T-helper 1 cell treated with Interleukin-12 subunit alpha and Interleukin-12 subunit beta and Interleukin-4 antibody, amounts not matched to agents 30 ng/mL and 1 ng/mL, for 36 hours (primary cell): ENCODE results near the gene ANG. TPM values are rescaled to one million over a fixed set of nuclear protein-coding genes. Genes with fewer than 3 reads are reported as not detected.
"Not testable (repeated sequence)": the region's sequence is repeated elsewhere in the genome, so short reads cannot be mapped to it uniquely, and the experiment has no call there.

ENCODE experiments used
- intact Hi-C: fragments of 100-400 bp; cut with micrococcal nuclease; formaldehyde crosslinking; loops from one replicate; pipeline ENCODE4 v1.15.1; 2024
- total RNA-seq: library from RNA; stranded (reverse); gene quantifications from 2 replicates; pipeline ENCODE4 v1.2.3, GENCODE V29; 2022

ANG gene
- 1.1 and 1.6 TPM in 2 replicates for total RNA-seq

GRCh38 chr14:20688167-20688839 is at the start of gene ANG:
Gene ANG, plus strand, starts transcription at chr14:20688764. Its CDS starts 4,801 bp downstream, at chr14:20693565.
- intact Hi-C loops = loop anchor here (10.0 kb wide), 1 partner anchor 786 kb away; the partner anchor contains the start of genes RAB2B and TOX4

GRCh38 chr14:20641591-20641990 is 47.0 kb upstream of the ANG start, which contains the start of gene OR6S1:
Gene OR6S1, minus strand, starts transcription at chr14:20641691. Its CDS starts 0 bp downstream, at chr14:20641691.
- intact Hi-C loops = no loop called here

- intact Hi-C loops = loop anchor here (1.0 kb wide), 1 partner anchor 17 kb away; no protein-coding TSS in a partner anchor
Measured at GRCh38 chr14:20642182-20642581, 46.4 kb upstream of the ANG start.

- intact Hi-C loops = loop anchor here (1.0 kb wide), 1 partner anchor 17 kb away; no protein-coding TSS in a partner anchor
Measured at GRCh38 chr14:20642755-20643154, 45.8 kb upstream of the ANG start.

- intact Hi-C loops = no loop called here
Measured at GRCh38 chr14:20644520-20644919, 44.0 kb upstream of the ANG start.

GRCh38 chr14:20645481-20645880 is 43.1 kb upstream of the ANG start:
- intact Hi-C loops = no loop called here

GRCh38 chr14:20652996-20653975 is 35.3 kb upstream of the ANG start:
- intact Hi-C loops = loop anchor here (1.0 to 2.0 kb wide), 2 partner anchors 28 kb away; no protein-coding TSS in a partner anchor

- intact Hi-C loops = no loop called here
Measured at GRCh38 chr14:20655851-20656250, 32.7 kb upstream of the ANG start.

GRCh38 chr14:20656274-20656673 is 32.3 kb upstream of the ANG start:
- intact Hi-C loops = no loop called here

GRCh38 chr14:20657216-20658211 is 31.1 kb upstream of the ANG start:
- intact Hi-C loops = no loop called here

- intact Hi-C loops = no loop called here
Measured at GRCh38 chr14:20658246-20658645, 30.3 kb upstream of the ANG start.

- intact Hi-C loops = loop anchor here (1.0 kb wide), 1 partner anchor 17 kb away; no protein-coding TSS in a partner anchor
Measured at GRCh38 chr14:20659336-20659735, 29.2 kb upstream of the ANG start.

GRCh38 chr14:20659813-20660395 is 28.7 kb upstream of the ANG start:
- intact Hi-C loops = loop anchor here (1.0 kb wide), 1 partner anchor 18 kb away; no protein-coding TSS in a partner anchor

GRCh38 chr14:20661197-20661596 is 27.4 kb upstream of the ANG start:
- intact Hi-C loops = no loop called here

GRCh38 chr14:20662968-20663732 is 25.4 kb upstream of the ANG start:
- intact Hi-C loops = loop anchor here (1.0 kb wide), 5 partner anchors 18 to 336 kb away; no protein-coding TSS in a partner anchor

- intact Hi-C loops = not testable (repeated sequence)
Measured at GRCh38 chr14:20666400-20666961, 22.1 kb upstream of the ANG start.

- intact Hi-C loops = loop anchor here (1.0 kb wide), 1 partner anchor 13 kb away; no protein-coding TSS in a partner anchor
Measured at GRCh38 chr14:20667957-20668356, 20.6 kb upstream of the ANG start.

- intact Hi-C loops = loop anchor here (1.0 kb wide), 1 partner anchor 12 kb away; no protein-coding TSS in a partner anchor
Measured at GRCh38 chr14:20668969-20669368, 19.6 kb upstream of the ANG start.
